Measurements from ENCODE around the gene SCN9A. TPM values are rescaled to one million over a fixed set of nuclear protein-coding genes. Genes with fewer than 3 reads are reported as not detected.

SCN9A gene
- total RNA-seq, 4 donors from 2014 or later = 2.3 to 6.7 (median 5.1) TPM

DNA sequence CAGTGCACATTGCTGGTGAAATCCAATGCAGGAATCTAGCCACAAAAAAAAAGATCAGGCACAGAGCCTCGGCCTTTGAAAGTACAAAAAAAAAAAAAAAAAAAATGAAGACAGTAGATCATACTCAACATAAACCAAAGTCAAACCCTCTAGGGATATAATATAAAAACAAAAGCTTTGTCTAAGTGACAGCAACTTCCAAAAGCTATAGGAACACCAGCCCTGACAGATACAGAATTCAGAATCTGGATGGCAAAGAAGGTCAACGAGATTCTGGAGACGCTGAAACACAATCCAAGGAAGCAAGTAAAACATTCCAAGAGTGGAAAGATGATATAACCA, 194.0 kb downstream of the SCN9A start:
- no peaks in the 10 kb centered on the region for H3K27me3 ChIP-seq
- H3K4me3 ChIP-seq (replicated peaks in 1 of 3) = no peak overlapping the region
- TF ChIP-seq, protein P1, sequence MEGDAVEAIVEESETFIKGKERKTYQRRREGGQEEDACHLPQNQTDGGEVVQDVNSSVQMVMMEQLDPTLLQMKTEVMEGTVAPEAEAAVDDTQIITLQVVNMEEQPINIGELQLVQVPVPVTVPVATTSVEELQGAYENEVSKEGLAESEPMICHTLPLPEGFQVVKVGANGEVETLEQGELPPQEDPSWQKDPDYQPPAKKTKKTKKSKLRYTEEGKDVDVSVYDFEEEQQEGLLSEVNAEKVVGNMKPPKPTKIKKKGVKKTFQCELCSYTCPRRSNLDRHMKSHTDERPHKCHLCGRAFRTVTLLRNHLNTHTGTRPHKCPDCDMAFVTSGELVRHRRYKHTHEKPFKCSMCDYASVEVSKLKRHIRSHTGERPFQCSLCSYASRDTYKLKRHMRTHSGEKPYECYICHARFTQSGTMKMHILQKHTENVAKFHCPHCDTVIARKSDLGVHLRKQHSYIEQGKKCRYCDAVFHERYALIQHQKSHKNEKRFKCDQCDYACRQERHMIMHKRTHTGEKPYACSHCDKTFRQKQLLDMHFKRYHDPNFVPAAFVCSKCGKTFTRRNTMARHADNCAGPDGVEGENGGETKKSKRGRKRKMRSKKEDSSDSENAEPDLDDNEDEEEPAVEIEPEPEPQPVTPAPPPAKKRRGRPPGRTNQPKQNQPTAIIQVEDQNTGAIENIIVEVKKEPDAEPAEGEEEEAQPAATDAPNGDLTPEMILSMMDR (IDR thresholded peaks at IDR 0.05) = no peak
- TF ChIP-seq POLR2A (IDR thresholded peaks at IDR 0.05) = no peak
- no peaks in the 10 kb centered on the region for H3K36me3 ChIP-seq
- intact Hi-C loops (cut with DNase I) = no loop called here
- no peaks in the 10 kb centered on the region for H3K4me1 ChIP-seq
- no peak overlapping the region for H3K27ac ChIP-seq
- no peak for DNase-seq
- 23 to 26% methylated on average over 3 of the region's 3 CpGs for WGBS, 2 donors
- H3K9me3 ChIP-seq = no peaks in the 10 kb centered on the region

DNA sequence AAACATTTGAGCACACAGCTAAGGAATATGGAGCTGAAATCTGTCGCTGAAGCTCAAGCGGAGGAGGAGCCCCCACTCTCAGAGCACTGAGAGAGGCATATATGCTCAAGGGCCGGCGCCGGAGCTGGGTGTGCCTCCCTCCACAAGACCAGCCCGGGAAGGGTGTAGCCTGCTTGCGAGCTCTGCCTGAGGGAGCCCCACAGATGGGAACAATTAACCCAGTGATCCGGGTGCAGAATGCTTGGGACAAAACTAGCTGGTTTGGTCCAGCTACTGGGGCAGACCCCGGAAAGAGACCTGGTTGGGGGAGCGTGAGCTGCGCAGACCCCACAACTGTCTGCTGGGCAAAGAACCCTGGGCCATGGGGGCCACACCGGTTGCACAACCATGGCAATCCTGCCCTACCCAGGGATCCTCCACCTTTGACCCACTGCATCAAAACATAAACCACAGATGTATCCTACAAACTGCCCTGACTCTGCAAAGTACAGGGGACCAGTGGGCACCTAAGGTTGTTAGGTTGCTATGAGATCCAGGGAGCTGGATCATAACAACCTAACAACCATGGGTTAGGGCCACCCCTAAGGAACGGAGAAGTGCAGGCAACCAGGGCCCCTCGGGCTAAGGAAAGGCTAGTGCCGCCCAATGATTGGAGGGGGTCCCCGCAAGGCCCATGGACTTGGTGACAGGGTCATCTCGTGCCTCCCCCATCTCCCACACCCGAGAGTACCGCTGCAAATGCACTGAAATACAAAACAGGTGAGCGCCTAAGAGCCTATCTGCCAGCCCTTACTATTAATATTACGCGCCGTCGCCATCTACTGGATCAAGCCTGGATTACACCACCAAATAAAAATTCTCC, 194.6 kb downstream of the SCN9A start:
- no peaks in the 10 kb centered on the region for H3K4me1 ChIP-seq
- H3K27ac ChIP-seq = no peak overlapping the region
- WGBS, 2 donors = 56 to 65% methylated on average over 18 to 24 of the region's 24 CpGs
- TF ChIP-seq, protein P1 (IDR thresholded peaks at IDR 0.05) = peak in 3 of 6 experiments; percentile 52 to 59 (median 55)
- TF ChIP-seq POLR2A (IDR thresholded peaks at IDR 0.05) = no peak
- H3K36me3 ChIP-seq = no peaks in the 10 kb centered on the region
- no peaks in the 10 kb centered on the region for H3K9me3 ChIP-seq
- intact Hi-C loops (cut with DNase I) = no loop called here
- DNase-seq = peak; percentile 34 to 48
- H3K4me3 ChIP-seq (replicated peaks in 1 of 3) = no peak overlapping the region
- H3K27me3 ChIP-seq = no peaks in the 10 kb centered on the region

- no peaks in the 10 kb centered on the region for H3K27me3 ChIP-seq
- intact Hi-C loops (cut with DNase I) = no loop called here
- H3K4me3 ChIP-seq (replicated peaks in 1 of 3) = no peak overlapping the region
- no peaks in the 10 kb centered on the region for H3K36me3 ChIP-seq
- no peak overlapping the region for H3K27ac ChIP-seq
- H3K4me1 ChIP-seq = no peaks in the 10 kb centered on the region
- H3K9me3 ChIP-seq = no peaks in the 10 kb centered on the region
- whole genome bisulfite sequencing, 2 donors = 59 to 60% methylated on average over 3 of the region's 3 CpGs
- TF ChIP-seq POLR2A (IDR thresholded peaks at IDR 0.05) = no peak
- TF ChIP-seq, protein P1 (IDR thresholded peaks at IDR 0.05) = no peak
- DNase-seq = no peak
Observed at GRCh38 chr2:166179201-166179600, 196.5 kb downstream of the SCN9A start.

DNA sequence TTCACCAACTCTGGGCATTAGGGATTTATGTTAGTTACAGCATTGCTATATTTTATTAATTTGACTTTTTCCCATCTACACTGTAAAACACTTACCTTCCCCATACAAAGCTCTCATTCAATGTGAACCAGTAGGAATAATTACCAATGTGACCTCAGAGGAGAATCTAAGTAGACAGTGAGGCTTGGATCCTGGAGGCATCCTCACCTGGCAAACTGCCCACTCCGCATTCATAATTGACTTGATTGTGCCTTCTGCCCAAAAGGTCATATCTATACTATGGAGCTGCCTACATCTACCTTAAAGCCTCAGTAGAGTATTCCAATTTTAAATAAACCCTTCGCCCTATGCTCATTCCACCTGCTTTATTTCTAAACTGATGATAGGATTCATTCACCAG, 202.5 kb downstream of the SCN9A start:
- no peak overlapping the region for H3K27ac ChIP-seq
- no peaks in the 10 kb centered on the region for H3K9me3 ChIP-seq
- no peak overlapping the region for H3K4me3 ChIP-seq (replicated peaks in 1 of 3)
- WGBS, 2 donors = 92 to 98% methylated on average over 2 of the region's 2 CpGs
- intact Hi-C loops (cut with DNase I) = no loop called here
- TF ChIP-seq, protein P1 (IDR thresholded peaks at IDR 0.05) = no peak
- no peak for TF ChIP-seq POLR2A (IDR thresholded peaks at IDR 0.05)
- H3K27me3 ChIP-seq = no peaks in the 10 kb centered on the region
- DNase-seq = no peak
- no peaks in the 10 kb centered on the region for H3K36me3 ChIP-seq
- no peaks in the 10 kb centered on the region for H3K4me1 ChIP-seq

GRCh38 chr2:166171216-166171615, 204.5 kb downstream of the SCN9A start:
- TF ChIP-seq, protein P1 (IDR thresholded peaks at IDR 0.05) = no peak
- no peak for TF ChIP-seq POLR2A (IDR thresholded peaks at IDR 0.05)
- WGBS, 2 donors = 61 to 68% methylated on average over 3 of the region's 3 CpGs
- Histone ChIP-seq H3K27ac (no peak overlapping the region), H3K9me3 (no peaks in the 10 kb centered on the region), H3K4me1 (peaks cover 0 to 4% of the 10 kb centered on the region in 2 donors), H3K36me3 (no peaks in the 10 kb centered on the region), H3K4me3 (replicated peaks in 1 of 3) (no peak overlapping the region), H3K27me3 (no peaks in the 10 kb centered on the region)
- DNase-seq = no peak
- intact Hi-C loops (cut with DNase I) = no loop called here
